B cell (primary cell): ENCODE data around the gene THSD7A.

Experiments
- EZH2 ChIP-seq: IDR thresholded peaks from 2 replicates; pipeline ENCODE4 v1.6.1; 2012; ENCODE audit warnings: borderline replicate concordance, low read depth, mild to moderate bottlenecking, moderate library complexity, low read length; ENCODE audit not compliant: insufficient read depth, poor library complexity, severe bottlenecking
- TF ChIP-seq, protein P1 (sequence below): fragments of 200-600 bp; IDR thresholded peaks from one replicate; pipeline ENCODE4 v1.8.0; 2022; ENCODE audit warnings: antibody characterized with exemption, mild to moderate bottlenecking

DNA sequence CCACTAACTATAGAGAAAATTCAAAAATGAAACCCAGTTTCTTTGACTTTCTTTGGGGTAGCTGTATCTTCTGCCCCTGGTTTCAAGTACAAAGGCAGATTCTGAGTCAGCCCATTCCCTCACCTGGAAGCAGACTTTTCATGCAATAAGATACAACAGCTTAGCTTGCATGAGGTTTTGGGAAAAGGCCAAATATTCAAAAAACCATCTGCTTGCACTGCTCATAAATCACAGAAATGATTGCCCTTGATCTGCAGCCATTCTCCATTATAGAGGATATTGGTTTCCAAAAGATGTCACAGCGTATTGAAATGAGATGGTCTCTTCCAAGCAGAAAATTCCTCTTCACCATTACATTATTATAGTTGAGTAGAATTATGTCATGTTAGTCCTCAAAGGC is 504.4 kb downstream of the THSD7A start:
- no peak for TF ChIP-seq EZH2
- TF ChIP-seq, protein P1, sequence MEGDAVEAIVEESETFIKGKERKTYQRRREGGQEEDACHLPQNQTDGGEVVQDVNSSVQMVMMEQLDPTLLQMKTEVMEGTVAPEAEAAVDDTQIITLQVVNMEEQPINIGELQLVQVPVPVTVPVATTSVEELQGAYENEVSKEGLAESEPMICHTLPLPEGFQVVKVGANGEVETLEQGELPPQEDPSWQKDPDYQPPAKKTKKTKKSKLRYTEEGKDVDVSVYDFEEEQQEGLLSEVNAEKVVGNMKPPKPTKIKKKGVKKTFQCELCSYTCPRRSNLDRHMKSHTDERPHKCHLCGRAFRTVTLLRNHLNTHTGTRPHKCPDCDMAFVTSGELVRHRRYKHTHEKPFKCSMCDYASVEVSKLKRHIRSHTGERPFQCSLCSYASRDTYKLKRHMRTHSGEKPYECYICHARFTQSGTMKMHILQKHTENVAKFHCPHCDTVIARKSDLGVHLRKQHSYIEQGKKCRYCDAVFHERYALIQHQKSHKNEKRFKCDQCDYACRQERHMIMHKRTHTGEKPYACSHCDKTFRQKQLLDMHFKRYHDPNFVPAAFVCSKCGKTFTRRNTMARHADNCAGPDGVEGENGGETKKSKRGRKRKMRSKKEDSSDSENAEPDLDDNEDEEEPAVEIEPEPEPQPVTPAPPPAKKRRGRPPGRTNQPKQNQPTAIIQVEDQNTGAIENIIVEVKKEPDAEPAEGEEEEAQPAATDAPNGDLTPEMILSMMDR: no peak
